Peyer's patch (tissue), 4 donors: ENCODE results near the gene IGFL3.

Experiments
- CTCF ChIP-seq, 6 experiments: fragments of 450-650 bp in 4 of 6; fragments of 200-600 bp in 2 of 6; sonication (generic) in 1 of 6; IDR thresholded peaks; one replicate each; pipeline ENCODE4 v1.5.1; 2017 to 2019; ENCODE audit warnings: antibody characterized with exemption in 6 of 6, mild to moderate bottlenecking in 3 of 6, moderate library complexity in 1 of 6
- POLR2A ChIP-seq, 2 donors: fragments of 450-650 bp; IDR thresholded peaks; one replicate each; pipeline ENCODE4 v1.5.1; 2017; ENCODE audit warnings: antibody characterized with exemption in 2 of 2, mild to moderate bottlenecking in 2 of 2, moderate library complexity in 2 of 2

GRCh38 chr19:46088101-46088500, 36.4 kb downstream of the IGFL3 start:
- TF ChIP-seq CTCF (IDR thresholded peaks at IDR 0.05) (no peak), POLR2A (IDR thresholded peaks at IDR 0.05) (no peak)
